Esophagus muscularis mucosa (tissue), 4 donors: Measurements from ENCODE around the gene GRID1.

Experiments
- EP300 ChIP-seq: sonication (generic); formaldehyde crosslinking; IDR thresholded peaks from one replicate; pipeline ENCODE4 v1.6.1; 2017; ENCODE audit warnings: antibody characterized with exemption
- POLR2A ChIP-seq: fragments of 450-650 bp; IDR thresholded peaks from one replicate; pipeline ENCODE4 v1.6.1; 2017; ENCODE audit warnings: antibody characterized with exemption, moderate library complexity, mild to moderate bottlenecking, low read depth
- POLR2AphosphoS5 ChIP-seq, 2 donors: sonication (generic); formaldehyde crosslinking; IDR thresholded peaks; one replicate each; pipeline ENCODE4 v1.6.1; 2017; ENCODE audit warnings: antibody characterized with exemption in 2 of 2
- TF ChIP-seq, protein P1 (sequence below), 3 experiments: fragments of 200-600 bp in 2 of 3; fragments of 450-650 bp in 1 of 3; sonication (generic) in 2 of 3; IDR thresholded peaks; one replicate each; pipeline ENCODE4 v1.5.1; 2017 to 2019; ENCODE audit warnings: antibody characterized with exemption in 3 of 3, mild to moderate bottlenecking in 2 of 3, moderate library complexity in 1 of 3

GRCh38 chr10:86062198-86062550 is 304.4 kb downstream of the GRID1 start:
- TF ChIP-seq, protein P1, sequence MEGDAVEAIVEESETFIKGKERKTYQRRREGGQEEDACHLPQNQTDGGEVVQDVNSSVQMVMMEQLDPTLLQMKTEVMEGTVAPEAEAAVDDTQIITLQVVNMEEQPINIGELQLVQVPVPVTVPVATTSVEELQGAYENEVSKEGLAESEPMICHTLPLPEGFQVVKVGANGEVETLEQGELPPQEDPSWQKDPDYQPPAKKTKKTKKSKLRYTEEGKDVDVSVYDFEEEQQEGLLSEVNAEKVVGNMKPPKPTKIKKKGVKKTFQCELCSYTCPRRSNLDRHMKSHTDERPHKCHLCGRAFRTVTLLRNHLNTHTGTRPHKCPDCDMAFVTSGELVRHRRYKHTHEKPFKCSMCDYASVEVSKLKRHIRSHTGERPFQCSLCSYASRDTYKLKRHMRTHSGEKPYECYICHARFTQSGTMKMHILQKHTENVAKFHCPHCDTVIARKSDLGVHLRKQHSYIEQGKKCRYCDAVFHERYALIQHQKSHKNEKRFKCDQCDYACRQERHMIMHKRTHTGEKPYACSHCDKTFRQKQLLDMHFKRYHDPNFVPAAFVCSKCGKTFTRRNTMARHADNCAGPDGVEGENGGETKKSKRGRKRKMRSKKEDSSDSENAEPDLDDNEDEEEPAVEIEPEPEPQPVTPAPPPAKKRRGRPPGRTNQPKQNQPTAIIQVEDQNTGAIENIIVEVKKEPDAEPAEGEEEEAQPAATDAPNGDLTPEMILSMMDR (IDR thresholded peaks at IDR 0.05): no peak
- TF ChIP-seq POLR2A (no peak), POLR2AphosphoS5 (IDR thresholded peaks at IDR 0.05) (no peak), EP300 (no peak)
